ENCODE data around the gene ARNT2.

The ARNT2 gene

DNA sequence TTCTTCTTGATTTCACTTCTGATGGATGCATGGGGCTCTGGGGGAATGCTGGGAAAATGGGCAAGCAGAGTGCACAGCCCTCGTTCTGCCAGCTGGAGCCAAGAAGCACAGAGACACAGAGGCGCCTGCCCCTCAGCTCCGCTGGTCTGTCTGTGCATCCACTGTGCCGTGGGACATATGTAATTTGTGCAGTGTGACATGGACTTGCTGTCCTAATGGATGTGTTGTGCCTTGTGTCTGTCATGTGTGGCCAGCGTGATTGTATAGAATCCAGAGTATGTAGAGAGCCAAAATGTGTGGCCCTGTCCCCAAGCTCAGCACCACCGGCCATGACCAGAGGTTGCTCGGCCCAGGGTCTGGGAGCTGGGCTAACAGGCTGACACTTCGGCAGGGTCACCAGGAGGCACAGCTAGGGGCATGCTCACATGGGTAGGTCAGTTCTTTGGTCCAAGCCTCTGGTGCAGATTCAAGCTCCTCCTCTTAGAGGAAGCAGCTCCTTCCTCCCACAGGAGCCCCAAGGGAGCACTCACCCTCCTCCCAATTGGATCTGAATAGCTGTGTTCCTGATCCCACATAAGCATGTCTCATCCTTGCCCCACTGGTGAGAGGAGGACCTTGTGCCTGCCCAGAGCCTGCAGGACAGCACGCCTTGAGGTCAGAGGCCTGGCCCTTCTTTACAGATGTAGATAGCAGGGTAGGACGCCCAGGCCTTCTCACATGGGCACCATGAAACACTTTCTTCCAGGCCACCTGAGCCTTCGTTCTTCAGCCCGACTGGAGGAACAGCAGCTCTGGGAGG is 190.1 kb downstream of the ARNT2 start:
- TF ChIP-seq, protein P1, sequence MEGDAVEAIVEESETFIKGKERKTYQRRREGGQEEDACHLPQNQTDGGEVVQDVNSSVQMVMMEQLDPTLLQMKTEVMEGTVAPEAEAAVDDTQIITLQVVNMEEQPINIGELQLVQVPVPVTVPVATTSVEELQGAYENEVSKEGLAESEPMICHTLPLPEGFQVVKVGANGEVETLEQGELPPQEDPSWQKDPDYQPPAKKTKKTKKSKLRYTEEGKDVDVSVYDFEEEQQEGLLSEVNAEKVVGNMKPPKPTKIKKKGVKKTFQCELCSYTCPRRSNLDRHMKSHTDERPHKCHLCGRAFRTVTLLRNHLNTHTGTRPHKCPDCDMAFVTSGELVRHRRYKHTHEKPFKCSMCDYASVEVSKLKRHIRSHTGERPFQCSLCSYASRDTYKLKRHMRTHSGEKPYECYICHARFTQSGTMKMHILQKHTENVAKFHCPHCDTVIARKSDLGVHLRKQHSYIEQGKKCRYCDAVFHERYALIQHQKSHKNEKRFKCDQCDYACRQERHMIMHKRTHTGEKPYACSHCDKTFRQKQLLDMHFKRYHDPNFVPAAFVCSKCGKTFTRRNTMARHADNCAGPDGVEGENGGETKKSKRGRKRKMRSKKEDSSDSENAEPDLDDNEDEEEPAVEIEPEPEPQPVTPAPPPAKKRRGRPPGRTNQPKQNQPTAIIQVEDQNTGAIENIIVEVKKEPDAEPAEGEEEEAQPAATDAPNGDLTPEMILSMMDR (conservative IDR thresholded peaks at IDR 0.05; ENCODE audit: low read length) = no peak
- DNase-seq (ENCODE audit: low read depth) = no peak
- no peak overlapping the region for H3K4me3 ChIP-seq (ENCODE audit: low read length)

DNA sequence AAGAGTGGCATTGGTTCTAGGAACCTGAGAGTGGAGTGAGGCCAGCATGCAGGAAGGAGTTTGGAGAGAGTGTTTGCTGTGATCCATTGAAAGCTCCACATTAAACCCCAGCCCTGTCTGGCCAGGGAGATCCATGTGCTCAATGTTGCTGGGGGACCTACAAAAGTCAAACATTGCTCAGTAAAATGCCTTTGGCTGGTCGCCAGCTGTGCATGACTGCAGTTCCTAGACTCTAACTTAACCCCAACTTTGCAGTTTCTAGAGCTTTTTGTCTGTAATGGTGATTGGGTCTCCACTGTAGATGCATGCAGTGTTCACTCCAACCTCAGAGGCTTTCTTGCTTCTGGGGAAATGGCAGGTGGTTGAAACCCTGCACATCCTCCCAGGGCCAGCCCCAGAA is 191.2 kb downstream of the ARNT2 start:
- TF ChIP-seq, protein P1 (conservative IDR thresholded peaks at IDR 0.05; ENCODE audit: low read length) = no peak
- no peak overlapping the region for H3K4me3 ChIP-seq (ENCODE audit: low read length)
- DNase-seq (ENCODE audit: low read depth) = no peak

DNA sequence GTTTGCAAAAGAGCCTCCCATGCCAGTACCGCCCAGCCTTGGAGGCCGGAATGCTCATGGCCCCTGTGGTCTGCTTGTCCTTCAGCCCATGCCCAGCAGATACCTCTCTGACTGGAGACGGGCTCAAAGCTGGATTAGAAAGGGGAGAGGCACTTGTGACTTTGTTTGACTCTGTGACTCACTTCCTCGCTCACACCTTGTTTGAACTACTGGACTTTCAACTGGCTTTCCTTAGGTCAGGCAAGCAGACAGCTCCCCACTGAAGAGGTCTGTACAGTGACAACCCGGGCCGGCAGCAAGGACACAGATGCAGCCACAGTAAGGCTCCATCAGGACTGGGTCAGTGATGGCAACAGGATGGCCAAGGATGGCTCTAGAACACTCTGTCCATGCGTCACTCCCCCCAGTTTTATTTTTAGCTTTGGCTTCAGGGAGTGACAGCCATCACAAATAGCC is 192.4 kb downstream of the ARNT2 start:
- H3K4me3 ChIP-seq (ENCODE audit: low read length) = no peak overlapping the region
- TF ChIP-seq, protein P1 (conservative IDR thresholded peaks at IDR 0.05; ENCODE audit: low read length) = no peak
- DNase-seq (ENCODE audit: low read depth) = no peak

DNA sequence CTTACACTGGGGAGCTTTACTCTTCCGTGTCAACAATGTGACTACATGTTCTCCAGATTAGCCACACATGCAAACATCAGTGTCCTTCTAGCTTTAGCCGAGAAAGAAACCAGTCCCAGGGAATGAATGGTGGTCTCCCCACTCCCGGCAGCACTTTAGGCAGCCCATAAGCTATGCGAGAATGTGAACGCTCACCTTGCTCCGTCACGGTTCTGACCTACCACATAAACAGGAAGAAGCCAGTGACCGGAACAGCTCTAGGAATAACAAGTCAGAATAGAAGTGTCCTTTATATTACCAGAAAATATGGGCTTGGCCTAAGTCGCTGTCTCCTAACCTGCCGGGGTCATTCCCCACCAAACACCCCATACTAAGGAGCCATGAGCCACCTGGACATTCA is 192.9 kb downstream of the ARNT2 start:
- no peak overlapping the region for H3K4me3 ChIP-seq (ENCODE audit: low read length)
- TF ChIP-seq, protein P1 (conservative IDR thresholded peaks at IDR 0.05; ENCODE audit: low read length) = no peak
- DNase-seq (ENCODE audit: low read depth) = no peak

DNA sequence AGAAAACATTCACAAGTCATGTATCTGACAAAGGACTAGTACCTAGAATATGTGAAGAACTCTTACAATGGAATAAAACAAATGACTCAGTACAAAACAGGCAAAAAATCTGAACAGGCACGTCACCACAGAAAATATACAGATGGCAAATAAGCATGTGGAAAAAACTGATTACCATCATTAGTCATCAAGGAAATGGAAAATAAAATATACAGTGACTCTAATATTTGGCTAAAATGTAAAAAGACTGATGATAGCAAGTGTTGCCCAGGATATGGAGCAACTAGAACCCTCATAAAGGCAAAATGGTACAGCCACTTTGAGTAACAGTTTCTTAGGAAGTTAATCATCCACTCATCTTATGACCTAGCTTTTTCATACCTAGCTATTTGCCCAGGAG is 195.2 kb downstream of the ARNT2 start:
- no peak overlapping the region for H3K4me3 ChIP-seq (ENCODE audit: low read length)
- TF ChIP-seq, protein P1 (conservative IDR thresholded peaks at IDR 0.05; ENCODE audit: low read length) = no peak
- DNase-seq (ENCODE audit: low read depth) = peak; percentile 60

DNA sequence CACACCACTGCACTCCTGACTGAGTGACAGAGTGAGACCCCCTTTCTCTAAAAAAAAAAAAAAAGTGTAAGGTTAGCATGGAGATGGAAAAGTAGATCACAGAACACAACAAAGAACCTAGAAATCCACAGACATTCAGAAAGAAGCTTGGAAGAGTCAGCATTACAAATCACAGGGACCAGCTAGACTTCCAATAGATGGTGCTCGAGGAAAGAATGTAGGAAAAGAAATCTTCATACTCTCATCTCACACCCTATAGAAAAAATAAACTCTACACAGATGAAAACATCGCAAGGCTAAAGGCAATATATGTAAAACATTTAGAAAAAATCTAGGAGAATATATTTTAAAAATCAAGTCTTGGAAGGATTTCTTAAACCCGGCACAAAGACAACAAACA is 196.4 kb downstream of the ARNT2 start:
- TF ChIP-seq, protein P1 (conservative IDR thresholded peaks at IDR 0.05; ENCODE audit: low read length) = no peak
- H3K4me3 ChIP-seq (ENCODE audit: low read length) = no peak overlapping the region
- no peak for DNase-seq (ENCODE audit: low read depth)

DNA sequence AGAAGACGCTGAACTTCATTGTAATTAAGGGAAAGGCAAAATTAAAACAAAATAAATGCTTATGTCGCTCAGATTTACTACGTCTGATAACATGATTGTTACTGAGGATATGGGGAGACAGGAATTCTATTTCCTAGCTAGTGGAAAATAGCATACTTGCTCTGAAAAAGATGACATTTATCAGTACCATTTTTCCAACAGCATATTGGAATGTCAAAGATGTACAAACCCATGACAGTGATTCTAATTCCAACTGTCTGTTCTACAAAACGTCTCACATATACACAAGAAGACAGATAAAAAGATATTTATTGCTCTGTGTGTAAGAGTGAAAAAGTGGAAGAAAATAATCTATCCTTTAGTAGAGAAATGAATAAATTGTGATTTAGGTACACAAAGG is 197.1 kb downstream of the ARNT2 start:
- no peak for DNase-seq (ENCODE audit: low read depth)
- no peak overlapping the region for H3K4me3 ChIP-seq (ENCODE audit: low read length)
- TF ChIP-seq, protein P1 (conservative IDR thresholded peaks at IDR 0.05; ENCODE audit: low read length) = no peak
